ENCODE results near the gene TRRAP. TPM values are rescaled to one million over a fixed set of nuclear protein-coding genes. Genes with fewer than 3 reads are reported as not detected.

The TRRAP gene
- total and polyA plus RNA-seq, 2 of the 8 experiments (the other 6 are each of a cell fraction or from before 2014, with no cell fraction given), result 21.7 to 48.6 TPM

- H3K36me3 ChIP-seq (ENCODE audit: control insufficient read depth in 2 of 4, insufficient read depth in 4 of 4, low read length in 3 of 4), result peaks cover 31 to 92% (median 57%) of the 10 kb centered on the region in 4 experiments
- no peak overlapping the region for H2AFZ ChIP-seq (ENCODE audit: low read length)
- H4K20me1 ChIP-seq (replicated peaks in 1 of 2; ENCODE audit: control insufficient read depth in 1 of 2, insufficient read depth in 2 of 2, low read length in 2 of 2), result peaks cover 4 to 5% of the 10 kb centered on the region in 2 experiments
- H3K4me3 ChIP-seq (ENCODE audit: extremely low read depth in 1 of 4, insufficient read depth in 2 of 4, low read depth in 3 of 4, low read length in 4 of 4), result no peak overlapping the region
- H3K9me3 ChIP-seq (ENCODE audit: insufficient read depth in 2 of 2, low read depth in 1 of 2, low read length in 1 of 2), result 0 out of 4 replicates have a peak, but pooled peaks cover 0 to 4% of the 10 kb centered on the region in 2 experiments
- no peak overlapping the region for H4K8ac ChIP-seq (ENCODE audit: extremely low read depth, insufficient read depth, low read length)
- no peak overlapping the region for H2BK12ac ChIP-seq (ENCODE audit: low read depth, low read length)
- no peak overlapping the region for H2AK5ac ChIP-seq (ENCODE audit: low read depth, low read length)
- no peak overlapping the region for H2BK20ac ChIP-seq (ENCODE audit: low read length)
- H3K14ac ChIP-seq (ENCODE audit: insufficient read length), result no peak overlapping the region
- H3K23me2 ChIP-seq (ENCODE audit: low read depth, low read length), result no peaks in the 10 kb centered on the region
- H4K5ac ChIP-seq (ENCODE audit: insufficient read length, low read depth, low read length), result no peak overlapping the region
- DNase-seq (ENCODE audit: low read depth in 1 of 2, low spot score in 2 of 2) (no peak), FAIRE-seq (no peak)
- no peak overlapping the region for H3K9ac ChIP-seq (replicated peaks in 1 of 4; ENCODE audit: extremely low read depth in 1 of 4, low read depth in 3 of 4, low read length in 3 of 4)
- POLR2A ChIA-PET (ENCODE audit: partially characterized antibody), result interaction anchor here (1.2 kb wide), 1 partner anchor 319 kb away, joined by 3 read pairs; no protein-coding TSS in a partner anchor
- H2BK15ac ChIP-seq (ENCODE audit: low read length), result no peak overlapping the region
- H3K27ac ChIP-seq (ENCODE audit: low read depth, low read length), result no peak overlapping the region
- H2BK120ac ChIP-seq (replicated peaks; ENCODE audit: low read depth, low read length), result no peak overlapping the region
- H3K56ac ChIP-seq (replicated peaks; ENCODE audit: insufficient read length, low read depth, low read length), result no peak overlapping the region
- CTCF ChIA-PET (ENCODE audit: partially characterized antibody), result interaction anchor here (1.3 kb wide), 1 partner anchor 12 kb away, joined by 4 read pairs; no protein-coding TSS in a partner anchor
- no peak for TF ChIP-seq POLR2AphosphoS5 (IDR thresholded peaks at IDR 0.05; ENCODE audit: low read depth, low read length)
- TF ChIP-seq SIX5 (IDR thresholded peaks at IDR 0.05; ENCODE audit: low read depth, low read length), result no peak
- TF ChIP-seq EP300 (IDR thresholded peaks at IDR 0.05; ENCODE audit: borderline replicate concordance in 1 of 2, low read depth in 2 of 2, low read length in 2 of 2), result no peak
- no peak for TF ChIP-seq JUN (IDR thresholded peaks at IDR 0.05; ENCODE audit: low read depth, low read length)
- no peak for TF ChIP-seq CEBPB (IDR thresholded peaks at IDR 0.05; ENCODE audit: low read depth, low read length)
- no peak for TF ChIP-seq USF2 (IDR thresholded peaks at IDR 0.05; ENCODE audit: low read length)
- no peak for TF ChIP-seq TCF12 (IDR thresholded peaks at IDR 0.05; ENCODE audit: low read depth, low read length)
- no peak for TF ChIP-seq SRF (IDR thresholded peaks at IDR 0.05; ENCODE audit: low read depth, low read length)
- TF ChIP-seq RFX5 (IDR thresholded peaks at IDR 0.05; ENCODE audit: borderline replicate concordance, low read depth, low read length), result no peak
- no peak overlapping the region for H3K4ac ChIP-seq (replicated peaks; ENCODE audit: insufficient read length, low read depth, low read length)
- 90% methylated on average over 6 of the region's 6 CpGs; no CpG with 5 or more reads in 1 of the 2 experiments for WGBS, 2 experiments (ENCODE audit: extremely low coverage in 1 of 2, insufficient coverage in 1 of 2, insufficient read length in 1 of 2, insufficient replicate concordance in 2 of 2, low coverage in 1 of 2, low lambda C conversion rate in 2 of 2, missing lambda C conversion rate in 1 of 2)
- H4K91ac ChIP-seq (replicated peaks; ENCODE audit: insufficient read length, low read length), result no peak overlapping the region
- no peak overlapping the region for H2BK5ac ChIP-seq (ENCODE audit: low read depth, low read length)
- no peaks in the 10 kb centered on the region for H3K79me1 ChIP-seq (ENCODE audit: low read depth, low read length)
- H3K4me2 ChIP-seq (ENCODE audit: insufficient read depth in 1 of 2, low read depth in 2 of 2, low read length in 2 of 2), result no peak overlapping the region
- no peaks in the 10 kb centered on the region for H3K27me3 ChIP-seq (replicated peaks in 1 of 4; ENCODE audit: control insufficient read depth in 3 of 4, extremely low read depth in 1 of 4, insufficient read depth in 3 of 4, low read length in 3 of 4)
- no peak overlapping the region for H3K23ac ChIP-seq (ENCODE audit: insufficient read length)
- H3K79me2 ChIP-seq (ENCODE audit: control insufficient read depth in 1 of 2, insufficient read depth in 2 of 2, low read length in 2 of 2), result no peaks in the 10 kb centered on the region
- H3K18ac ChIP-seq (ENCODE audit: extremely low read depth, low read length), result no peak overlapping the region
- no peaks in the 10 kb centered on the region for H3K4me1 ChIP-seq (replicated peaks in 1 of 4; ENCODE audit: control insufficient read depth in 3 of 4, insufficient read depth in 4 of 4, low read length in 3 of 4)
These were observed 112.0 kb downstream of the TRRAP start for GRCh38 chr7:98990356-98990755.

All from H1 (cell line).